Endothelial cell of umbilical vein (primary cell): ENCODE results near the gene SYDE1.

ENCODE experiments used
- EZH2 ChIP-seq: IDR thresholded peaks from 2 replicates; pipeline ENCODE4 v1.6.1; 2012; ENCODE audit warnings: borderline replicate concordance, low read depth, mild to moderate bottlenecking, moderate library complexity, low read length, inconsistent platforms; ENCODE audit not compliant: severe bottlenecking
- GATA2 ChIP-seq: IDR thresholded peaks from 2 replicates; pipeline ENCODE4 v1.7.0; 2011; ENCODE audit warnings: low read depth, mild to moderate bottlenecking, moderate library complexity, mixed read lengths, low read length; ENCODE audit not compliant: insufficient read length, insufficient read depth
- POLR2A ChIP-seq: IDR thresholded peaks from 2 replicates; pipeline ENCODE4 v1.6.1; 2012; ENCODE audit warnings: low read depth, mild to moderate bottlenecking, control low read depth, low read length
- POLR2AphosphoS5 ChIP-seq: IDR thresholded peaks from 2 replicates; pipeline ENCODE4 v1.6.1; 2012; ENCODE audit warnings: low read depth, mild to moderate bottlenecking, control low read depth, low read length, moderate library complexity; ENCODE audit not compliant: insufficient read depth
- TF ChIP-seq, protein P1 (sequence below), 2 donors: IDR thresholded peaks; 1 replicate in 1 of 2; 2 replicates in 1 of 2; pipeline ENCODE4 v1.5.1; 2011; ENCODE audit warnings: low read length in 2 of 2, mild to moderate bottlenecking in 2 of 2, moderate library complexity in 2 of 2, control low read depth in 1 of 2, inconsistent platforms in 1 of 2, low read depth in 1 of 2; ENCODE audit not compliant: insufficient read depth in 1 of 2; ENCODE audit errors: extremely low read depth in 1 of 2

DNA sequence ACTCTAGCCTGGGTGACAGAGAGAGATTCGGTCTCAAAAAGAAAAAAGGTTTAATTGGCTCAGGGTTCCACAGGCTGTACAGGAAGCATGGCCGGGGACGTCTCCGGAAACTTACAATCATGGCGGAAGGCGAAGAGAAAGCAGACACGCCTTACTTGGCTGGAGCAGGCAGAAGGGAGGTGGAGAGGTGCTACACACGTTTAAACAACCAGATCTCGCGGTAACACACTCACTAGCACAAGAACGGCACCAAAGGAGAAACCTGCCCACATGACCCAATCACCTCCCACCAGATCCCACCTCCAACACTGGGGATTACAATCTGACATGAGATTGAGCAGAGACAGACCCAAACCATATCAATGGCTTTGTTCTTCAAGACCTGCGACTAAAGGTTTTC is 45.2 kb upstream of the SYDE1 start:
- TF ChIP-seq POLR2A, result no peak
- TF ChIP-seq, protein P1, sequence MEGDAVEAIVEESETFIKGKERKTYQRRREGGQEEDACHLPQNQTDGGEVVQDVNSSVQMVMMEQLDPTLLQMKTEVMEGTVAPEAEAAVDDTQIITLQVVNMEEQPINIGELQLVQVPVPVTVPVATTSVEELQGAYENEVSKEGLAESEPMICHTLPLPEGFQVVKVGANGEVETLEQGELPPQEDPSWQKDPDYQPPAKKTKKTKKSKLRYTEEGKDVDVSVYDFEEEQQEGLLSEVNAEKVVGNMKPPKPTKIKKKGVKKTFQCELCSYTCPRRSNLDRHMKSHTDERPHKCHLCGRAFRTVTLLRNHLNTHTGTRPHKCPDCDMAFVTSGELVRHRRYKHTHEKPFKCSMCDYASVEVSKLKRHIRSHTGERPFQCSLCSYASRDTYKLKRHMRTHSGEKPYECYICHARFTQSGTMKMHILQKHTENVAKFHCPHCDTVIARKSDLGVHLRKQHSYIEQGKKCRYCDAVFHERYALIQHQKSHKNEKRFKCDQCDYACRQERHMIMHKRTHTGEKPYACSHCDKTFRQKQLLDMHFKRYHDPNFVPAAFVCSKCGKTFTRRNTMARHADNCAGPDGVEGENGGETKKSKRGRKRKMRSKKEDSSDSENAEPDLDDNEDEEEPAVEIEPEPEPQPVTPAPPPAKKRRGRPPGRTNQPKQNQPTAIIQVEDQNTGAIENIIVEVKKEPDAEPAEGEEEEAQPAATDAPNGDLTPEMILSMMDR (IDR thresholded peaks at IDR 0.05; ENCODE audit: extremely low read depth in 1 of 2, insufficient read depth in 1 of 2, low read depth in 1 of 2, low read length in 2 of 2), result no peak
- TF ChIP-seq EZH2, result no peak
- no peak for TF ChIP-seq POLR2AphosphoS5
- no peak for TF ChIP-seq GATA2
